Vagina (tissue), 2 donors: ENCODE results near the gene NTRK3. TPM values are rescaled to one million over a fixed set of nuclear protein-coding genes. Genes with fewer than 3 reads are reported as not detected.

ENCODE experiments used
- DNase-seq, 2 donors: peaks; one replicate each; pipeline ENCODE4 v3.0.0-alpha.2; 2017; ENCODE audit errors: extremely low spot score in 2 of 2
- H3K27ac ChIP-seq: fragments of 200-600 bp; sonication (generic); one replicate; pipeline ENCODE4 v1.5.1; 2019
- H3K27me3 ChIP-seq: fragments of 200-600 bp; sonication (generic); one replicate; pipeline ENCODE4 v1.5.1; 2019
- H3K36me3 ChIP-seq, 2 donors: fragments of 200-600 bp; sonication (generic); one replicate each; pipeline ENCODE4 v1.5.1; 2017 to 2019
- H3K4me1 ChIP-seq: fragments of 200-600 bp; sonication (generic); one replicate; pipeline ENCODE4 v1.5.1; 2019
- H3K4me3 ChIP-seq, 2 donors: fragments of 200-600 bp; sonication (generic); 1 replicate in 1 of 2; 2 replicates in 1 of 2; pipeline ENCODE4 v1.5.1; 2016 to 2019
- H3K9me3 ChIP-seq: fragments of 200-600 bp; sonication (generic); one replicate; pipeline ENCODE4 v1.5.1; 2019
- POLR2A ChIP-seq, 2 donors: fragments of 450-650 bp; IDR thresholded peaks; one replicate each; pipeline ENCODE4 v1.6.1; 2017; ENCODE audit warnings: antibody characterized with exemption in 2 of 2, mild to moderate bottlenecking in 2 of 2, moderate library complexity in 2 of 2
- POLR2AphosphoS5 ChIP-seq, 2 donors: sonication (generic); formaldehyde crosslinking; IDR thresholded peaks; one replicate each; pipeline ENCODE4 v1.9.0; 2017; ENCODE audit warnings: antibody characterized with exemption in 2 of 2, mild to moderate bottlenecking in 2 of 2, low read depth in 1 of 2; ENCODE audit not compliant: insufficient read depth in 1 of 2
- intact Hi-C: fragments of 100-400 bp; cut with DNase I; formaldehyde crosslinking; loops from one replicate; pipeline ENCODE4 v1.15.1; 2023
- total RNA-seq: library from RNA; depleted of rRNA; stranded (reverse); fragments of >200 nt; gene quantifications from one replicate; pipeline ENCODE4 v1.2.3, GENCODE V29; 2016
- TF ChIP-seq, protein P1 (sequence below), 3 experiments: fragments of 450-650 bp in 2 of 3; fragments of 200-600 bp in 1 of 3; sonication (generic) in 1 of 3; IDR thresholded peaks; one replicate each; pipeline ENCODE4 v1.5.1; 2017 to 2019; ENCODE audit warnings: antibody characterized with exemption in 3 of 3, mild to moderate bottlenecking in 2 of 3, moderate library complexity in 2 of 3

The NTRK3 gene
- total RNA-seq, 1 donor from 2014 or later: 4.9 TPM

DNA sequence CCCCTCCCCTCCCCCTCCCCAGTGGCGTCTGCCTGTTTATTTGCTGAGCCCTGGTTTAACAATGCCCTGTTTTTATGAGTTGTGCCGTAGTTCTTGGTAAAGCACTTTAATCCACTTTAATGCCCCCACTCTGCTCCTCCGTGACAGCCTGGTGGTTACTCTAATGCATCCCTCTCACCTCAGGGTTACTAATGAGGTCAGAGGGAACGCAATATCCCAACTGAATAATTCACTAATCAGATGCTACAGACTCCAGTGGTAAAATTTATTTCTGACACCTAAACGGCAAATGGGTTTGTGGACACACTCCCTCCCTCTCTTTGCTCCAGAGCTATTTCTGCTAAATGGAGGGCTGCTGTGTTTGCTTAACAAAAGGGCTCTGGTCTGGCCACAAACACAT lies 26.1 kb upstream of the NTRK3 start:
- Histone ChIP-seq H3K4me3 (no peak overlapping the region), H3K4me1 (no peaks in the 10 kb centered on the region), H3K9me3 (no peaks in the 10 kb centered on the region), H3K27me3 (no peaks in the 10 kb centered on the region), H3K36me3 (no peaks in the 10 kb centered on the region), H3K27ac (no peak overlapping the region)
- DNase-seq: no peak
- TF ChIP-seq POLR2A (IDR thresholded peaks at IDR 0.05) (no peak), POLR2AphosphoS5 (IDR thresholded peaks at IDR 0.05; ENCODE audit: insufficient read depth in 1 of 2, low read depth in 1 of 2) (no peak)
- TF ChIP-seq, protein P1, sequence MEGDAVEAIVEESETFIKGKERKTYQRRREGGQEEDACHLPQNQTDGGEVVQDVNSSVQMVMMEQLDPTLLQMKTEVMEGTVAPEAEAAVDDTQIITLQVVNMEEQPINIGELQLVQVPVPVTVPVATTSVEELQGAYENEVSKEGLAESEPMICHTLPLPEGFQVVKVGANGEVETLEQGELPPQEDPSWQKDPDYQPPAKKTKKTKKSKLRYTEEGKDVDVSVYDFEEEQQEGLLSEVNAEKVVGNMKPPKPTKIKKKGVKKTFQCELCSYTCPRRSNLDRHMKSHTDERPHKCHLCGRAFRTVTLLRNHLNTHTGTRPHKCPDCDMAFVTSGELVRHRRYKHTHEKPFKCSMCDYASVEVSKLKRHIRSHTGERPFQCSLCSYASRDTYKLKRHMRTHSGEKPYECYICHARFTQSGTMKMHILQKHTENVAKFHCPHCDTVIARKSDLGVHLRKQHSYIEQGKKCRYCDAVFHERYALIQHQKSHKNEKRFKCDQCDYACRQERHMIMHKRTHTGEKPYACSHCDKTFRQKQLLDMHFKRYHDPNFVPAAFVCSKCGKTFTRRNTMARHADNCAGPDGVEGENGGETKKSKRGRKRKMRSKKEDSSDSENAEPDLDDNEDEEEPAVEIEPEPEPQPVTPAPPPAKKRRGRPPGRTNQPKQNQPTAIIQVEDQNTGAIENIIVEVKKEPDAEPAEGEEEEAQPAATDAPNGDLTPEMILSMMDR (IDR thresholded peaks at IDR 0.05): no peak
- intact Hi-C loops: no loop called here

DNA sequence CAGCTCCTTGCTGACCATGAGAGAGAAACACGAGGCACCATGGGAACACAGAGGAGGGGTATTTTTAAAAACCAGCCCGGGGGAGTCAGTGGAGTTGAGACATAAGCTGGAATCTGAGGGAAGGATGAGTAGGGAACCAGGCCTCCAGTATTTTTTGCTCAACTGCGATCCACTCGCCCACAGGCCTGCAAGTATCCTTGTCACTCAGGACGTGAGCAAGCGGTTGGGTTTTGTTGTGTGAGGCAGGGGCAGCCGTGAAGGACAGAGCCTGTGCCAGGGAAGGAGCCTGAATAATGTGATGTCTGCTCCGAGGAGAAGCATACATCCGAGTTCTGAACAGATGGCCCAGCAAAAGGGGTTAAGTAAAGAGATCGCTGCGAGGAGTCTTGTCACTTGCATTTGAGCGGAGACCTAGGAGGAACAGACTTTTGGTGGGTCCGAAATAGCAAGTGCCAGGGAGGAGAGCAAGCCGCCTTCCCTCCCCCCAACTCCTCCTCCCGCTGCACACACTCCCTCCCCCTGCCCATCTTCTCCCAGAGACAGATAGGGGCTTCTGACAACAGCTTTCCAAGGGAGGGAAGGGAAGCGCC lies 20.4 kb upstream of the NTRK3 start:
- DNase-seq: no peak
- Histone ChIP-seq H3K4me3 (no peak overlapping the region), H3K4me1 (no peaks in the 10 kb centered on the region), H3K27ac (no peak overlapping the region), H3K9me3 (no peaks in the 10 kb centered on the region), H3K36me3 (no peaks in the 10 kb centered on the region), H3K27me3 (no peaks in the 10 kb centered on the region)
- intact Hi-C loops: loop anchor here (5.0 to 10.0 kb wide), 2 partner anchors 602 to 1245 kb away; no protein-coding TSS in a partner anchor
- no peak for TF ChIP-seq POLR2A (IDR thresholded peaks at IDR 0.05)
- TF ChIP-seq, protein P1 (IDR thresholded peaks at IDR 0.05): no peak
- no peak for TF ChIP-seq POLR2AphosphoS5 (IDR thresholded peaks at IDR 0.05; ENCODE audit: insufficient read depth in 1 of 2, low read depth in 1 of 2)

DNA sequence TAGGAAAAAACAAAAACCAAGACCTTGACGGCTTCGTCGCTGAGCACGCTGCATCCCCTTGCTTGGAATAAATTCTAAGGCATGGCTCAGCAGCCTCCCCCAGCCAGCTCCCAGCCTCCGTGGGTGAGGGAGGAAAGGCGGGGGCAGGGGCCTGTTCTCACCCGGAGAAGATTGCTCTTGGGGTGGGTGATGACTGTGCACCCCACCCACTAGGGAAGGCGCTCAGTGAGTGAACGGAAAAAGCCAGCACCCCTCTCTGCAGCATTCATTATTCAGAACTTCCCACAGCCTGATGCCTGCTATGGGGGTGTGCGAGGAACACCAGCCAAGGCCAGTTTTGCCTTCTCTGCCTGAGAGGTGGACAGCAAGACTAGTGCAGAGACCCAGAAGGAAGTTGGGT lies 19.3 kb upstream of the NTRK3 start:
- no peak for DNase-seq
- Histone ChIP-seq H3K27me3 (no peaks in the 10 kb centered on the region), H3K4me1 (no peaks in the 10 kb centered on the region), H3K9me3 (no peaks in the 10 kb centered on the region), H3K27ac (no peak overlapping the region), H3K4me3 (no peak overlapping the region), H3K36me3 (no peaks in the 10 kb centered on the region)
- no peak for TF ChIP-seq POLR2AphosphoS5 (IDR thresholded peaks at IDR 0.05; ENCODE audit: insufficient read depth in 1 of 2, low read depth in 1 of 2)
- TF ChIP-seq, protein P1 (IDR thresholded peaks at IDR 0.05): no peak
- no peak for TF ChIP-seq POLR2A (IDR thresholded peaks at IDR 0.05)
- intact Hi-C loops: loop anchor here (5.0 to 10.0 kb wide), 2 partner anchors 601 to 1244 kb away; no protein-coding TSS in a partner anchor

DNA sequence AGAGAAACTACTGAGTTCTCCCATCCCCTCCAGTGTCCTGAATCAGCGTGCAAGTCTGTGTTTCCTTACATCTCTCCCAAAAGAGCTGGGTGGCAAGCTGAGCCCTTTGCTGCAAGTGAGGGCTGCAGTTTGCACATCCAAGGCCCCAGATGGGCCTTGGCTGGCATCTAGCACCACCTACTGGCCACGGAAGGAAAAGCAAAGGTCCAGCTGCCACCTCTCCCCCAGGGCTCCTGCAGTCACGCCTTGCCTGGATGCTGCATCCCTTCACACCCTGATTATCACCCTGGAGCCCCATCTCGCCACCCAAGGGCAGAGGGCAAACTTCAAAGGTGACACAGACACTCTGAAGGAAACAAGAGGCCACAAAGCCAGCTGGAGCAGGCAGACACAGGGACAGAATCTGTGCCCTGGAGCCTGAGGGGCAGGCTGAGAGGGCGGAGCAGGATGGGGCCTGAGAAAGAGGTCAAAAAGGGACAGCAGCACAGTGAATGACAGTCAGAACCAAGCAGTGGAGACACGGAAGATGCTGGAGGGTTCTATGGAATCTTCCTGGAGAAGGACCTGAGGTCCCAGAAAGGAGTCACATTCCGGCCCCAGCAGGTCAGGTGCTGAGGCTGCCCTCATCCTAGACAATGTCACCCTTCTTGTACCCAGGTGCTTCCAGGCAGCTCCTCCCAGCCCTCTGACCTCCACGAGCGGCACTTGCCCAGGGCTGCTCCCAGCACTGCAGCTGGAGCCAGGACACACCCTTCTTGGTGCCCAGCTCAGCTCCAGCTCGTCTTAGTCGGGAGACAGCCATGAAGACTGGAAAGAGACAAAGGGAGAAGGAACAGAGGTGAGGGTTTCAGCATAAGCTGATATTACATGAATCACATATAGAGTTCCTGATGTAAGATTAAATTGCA lies 18.3 kb upstream of the NTRK3 start:
- DNase-seq: no peak
- Histone ChIP-seq H3K27ac (no peak overlapping the region), H3K9me3 (no peaks in the 10 kb centered on the region), H3K4me1 (no peaks in the 10 kb centered on the region), H3K4me3 (no peak overlapping the region), H3K36me3 (no peaks in the 10 kb centered on the region), H3K27me3 (no peaks in the 10 kb centered on the region)
- intact Hi-C loops: loop anchor here (5.0 to 10.0 kb wide), 2 partner anchors 600 to 1243 kb away; no protein-coding TSS in a partner anchor
- TF ChIP-seq, protein P1 (IDR thresholded peaks at IDR 0.05): peak; percentile 39 to 69 (median 68)
- TF ChIP-seq POLR2A (IDR thresholded peaks at IDR 0.05): no peak
- TF ChIP-seq POLR2AphosphoS5 (IDR thresholded peaks at IDR 0.05; ENCODE audit: insufficient read depth in 1 of 2, low read depth in 1 of 2): no peak
